ENCODE measurements around the gene CACNG7.
"Not testable (repeated sequence)": the region's sequence is repeated elsewhere in the genome, so short reads cannot be mapped to it uniquely, and the experiment has no call there.

The CACNG7 gene

DNA sequence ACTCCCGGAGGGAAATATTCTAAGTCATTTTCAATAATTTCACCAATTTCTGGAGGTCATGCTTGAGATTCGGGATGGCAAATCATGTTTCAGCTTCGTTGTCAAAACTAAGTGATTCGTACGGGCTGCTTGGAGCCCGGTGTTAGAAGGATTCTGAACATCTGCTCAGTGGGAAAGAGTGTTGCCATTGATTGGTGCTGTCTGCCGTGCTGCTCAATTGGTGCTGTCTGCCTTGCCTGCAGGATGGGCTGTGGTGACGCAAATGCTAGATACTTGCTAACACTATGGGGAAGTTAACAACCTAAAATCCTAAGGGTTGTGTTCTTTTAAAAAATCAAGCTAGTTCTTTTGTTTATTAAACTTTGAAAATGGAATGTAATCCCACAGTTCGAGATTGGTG lies 36.4 kb downstream of the CACNG7 start:
- ChIA-PET POLR2A (ENCODE audit: low non-redundant PET) (no interaction called here), CTCF (no interaction called here)
- no peak for DNase-seq (ENCODE audit: low spot score)
- no peak overlapping the region for H3K27ac ChIP-seq
- TF ChIP-seq, protein P1, sequence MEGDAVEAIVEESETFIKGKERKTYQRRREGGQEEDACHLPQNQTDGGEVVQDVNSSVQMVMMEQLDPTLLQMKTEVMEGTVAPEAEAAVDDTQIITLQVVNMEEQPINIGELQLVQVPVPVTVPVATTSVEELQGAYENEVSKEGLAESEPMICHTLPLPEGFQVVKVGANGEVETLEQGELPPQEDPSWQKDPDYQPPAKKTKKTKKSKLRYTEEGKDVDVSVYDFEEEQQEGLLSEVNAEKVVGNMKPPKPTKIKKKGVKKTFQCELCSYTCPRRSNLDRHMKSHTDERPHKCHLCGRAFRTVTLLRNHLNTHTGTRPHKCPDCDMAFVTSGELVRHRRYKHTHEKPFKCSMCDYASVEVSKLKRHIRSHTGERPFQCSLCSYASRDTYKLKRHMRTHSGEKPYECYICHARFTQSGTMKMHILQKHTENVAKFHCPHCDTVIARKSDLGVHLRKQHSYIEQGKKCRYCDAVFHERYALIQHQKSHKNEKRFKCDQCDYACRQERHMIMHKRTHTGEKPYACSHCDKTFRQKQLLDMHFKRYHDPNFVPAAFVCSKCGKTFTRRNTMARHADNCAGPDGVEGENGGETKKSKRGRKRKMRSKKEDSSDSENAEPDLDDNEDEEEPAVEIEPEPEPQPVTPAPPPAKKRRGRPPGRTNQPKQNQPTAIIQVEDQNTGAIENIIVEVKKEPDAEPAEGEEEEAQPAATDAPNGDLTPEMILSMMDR (conservative IDR thresholded peaks at IDR 0.05; ENCODE audit: low read depth) = no peak

DNA sequence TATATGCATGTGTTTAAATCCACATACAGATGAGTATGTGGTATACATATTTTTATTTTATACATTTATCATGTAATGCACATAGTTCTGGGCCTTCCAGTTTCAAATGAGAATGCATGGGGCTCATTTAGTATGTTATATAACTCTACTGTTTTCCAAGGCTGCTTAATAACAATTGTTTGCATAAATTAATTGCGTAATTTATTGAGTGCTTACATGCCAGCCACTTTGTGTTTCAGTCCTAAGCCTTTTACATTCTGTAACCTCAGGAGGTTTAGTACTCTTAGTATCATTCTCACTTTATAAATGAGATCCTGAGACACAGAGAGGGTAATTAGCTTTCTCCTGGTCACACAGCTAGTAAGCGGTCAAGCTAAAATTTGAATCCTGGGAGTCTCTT lies 36.9 kb downstream of the CACNG7 start:
- ChIA-PET POLR2A (ENCODE audit: low non-redundant PET) (no interaction called here), CTCF (no interaction called here)
- H3K27ac ChIP-seq = no peak overlapping the region
- TF ChIP-seq, protein P1 (conservative IDR thresholded peaks at IDR 0.05; ENCODE audit: low read depth) = no peak
- DNase-seq (ENCODE audit: low spot score) = no peak

DNA sequence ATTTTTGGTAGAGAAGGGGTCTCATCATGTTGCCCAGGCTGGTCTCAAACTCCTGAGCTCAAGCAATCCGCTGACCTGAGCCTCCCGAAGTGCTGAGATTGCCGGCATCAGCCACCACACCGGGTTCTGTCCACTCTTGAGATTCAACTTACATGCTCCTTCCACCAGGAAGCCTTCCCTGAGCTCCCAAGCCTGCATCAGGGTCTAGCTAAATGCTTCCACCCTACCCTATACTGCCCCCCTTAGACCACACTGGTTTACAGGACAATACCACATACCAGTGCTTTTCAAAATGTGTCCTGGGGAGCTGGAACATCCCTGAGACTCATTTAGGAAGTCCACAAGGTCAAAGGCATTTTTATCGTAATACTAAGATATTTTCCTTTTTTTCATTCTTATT lies 38.5 kb downstream of the CACNG7 start:
- H3K27ac ChIP-seq = no peak overlapping the region
- TF ChIP-seq, protein P1 (conservative IDR thresholded peaks at IDR 0.05; ENCODE audit: low read depth) = no peak
- POLR2A ChIA-PET (ENCODE audit: low non-redundant PET) = no interaction called here
- CTCF ChIA-PET = interaction anchor here (0.6 to 1.0 kb wide), 2 partner anchors 88 to 174 kb away, joined by 3 read pairs; no protein-coding TSS in a partner anchor
- no peak for DNase-seq (ENCODE audit: low spot score)

DNA sequence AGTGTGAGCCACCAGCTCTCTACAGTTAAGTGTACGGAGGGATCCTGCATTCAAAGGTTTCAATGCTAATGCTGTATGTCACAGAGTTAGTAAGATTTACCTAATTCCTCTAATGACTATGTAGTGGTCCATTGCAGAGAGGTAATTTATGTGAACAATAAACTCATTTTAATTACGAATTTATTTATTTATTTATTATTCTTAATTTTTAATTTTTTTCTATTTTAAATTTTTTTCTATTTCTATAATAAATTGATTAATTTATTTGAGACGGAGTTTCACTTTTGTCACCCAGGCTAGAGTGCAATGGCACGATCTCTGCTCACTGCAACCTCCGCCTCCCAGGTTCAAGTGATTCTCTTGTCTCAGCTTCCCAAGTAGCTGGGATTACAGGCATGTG lies 39.5 kb downstream of the CACNG7 start:
- DNase-seq (ENCODE audit: low spot score); CTCF ChIA-PET; H3K27ac ChIP-seq; POLR2A ChIA-PET (ENCODE audit: low non-redundant PET): not testable (repeated sequence)

DNA sequence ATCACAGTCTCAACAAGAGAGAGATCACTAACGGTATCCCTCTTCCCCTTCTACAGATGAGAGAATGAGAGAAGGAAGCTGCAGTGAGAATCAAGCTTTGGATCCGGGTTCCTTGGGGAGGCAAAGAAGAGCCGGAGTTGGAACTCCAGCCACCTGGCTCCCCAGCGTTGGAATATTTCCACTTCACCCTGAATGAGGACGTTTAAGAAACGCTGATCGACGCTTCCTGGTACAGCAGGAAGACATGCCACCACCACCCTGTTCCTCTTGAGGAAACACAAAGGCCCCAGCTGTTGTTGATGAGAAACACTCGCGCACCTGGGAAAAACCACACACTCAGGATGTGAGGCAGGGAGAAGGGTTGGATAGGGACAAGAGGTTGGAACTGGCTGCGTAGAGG lies 42.4 kb downstream of the CACNG7 start:
- TF ChIP-seq, protein P1 (conservative IDR thresholded peaks at IDR 0.05; ENCODE audit: low read depth) = no peak
- ChIA-PET CTCF (interaction anchor here (0.7 kb wide), 1 partner anchor 39 kb away, joined by 4 read pairs; no protein-coding TSS in a partner anchor), POLR2A (ENCODE audit: low non-redundant PET) (no interaction called here)
- no peak for DNase-seq (ENCODE audit: low spot score)
- H3K27ac ChIP-seq = no peak overlapping the region

DNA sequence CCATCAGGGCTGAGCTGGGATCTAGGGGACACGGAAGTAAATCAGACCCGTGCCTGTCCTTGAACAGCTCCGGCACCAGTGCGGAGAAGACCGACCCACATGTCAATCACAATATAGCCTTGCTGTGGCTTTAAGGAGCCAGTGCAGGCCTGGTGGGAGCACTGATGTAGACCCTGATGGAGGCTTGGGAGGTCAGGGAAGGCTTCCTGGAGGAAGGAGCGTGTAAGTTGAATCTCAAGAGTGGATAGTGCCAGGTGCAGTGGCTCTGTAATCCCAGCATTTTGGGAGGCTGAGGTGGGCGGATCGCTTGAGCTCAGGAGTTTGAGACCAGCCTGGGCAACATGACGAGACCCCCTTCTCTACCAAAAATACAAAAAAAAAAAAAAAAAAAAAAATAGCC lies 42.9 kb downstream of the CACNG7 start:
- ChIA-PET POLR2A (ENCODE audit: low non-redundant PET) (no interaction called here), CTCF (no interaction called here)
- DNase-seq (ENCODE audit: low spot score) = no peak
- H3K27ac ChIP-seq = no peak overlapping the region
- TF ChIP-seq, protein P1 (conservative IDR thresholded peaks at IDR 0.05; ENCODE audit: low read depth) = no peak

DNA sequence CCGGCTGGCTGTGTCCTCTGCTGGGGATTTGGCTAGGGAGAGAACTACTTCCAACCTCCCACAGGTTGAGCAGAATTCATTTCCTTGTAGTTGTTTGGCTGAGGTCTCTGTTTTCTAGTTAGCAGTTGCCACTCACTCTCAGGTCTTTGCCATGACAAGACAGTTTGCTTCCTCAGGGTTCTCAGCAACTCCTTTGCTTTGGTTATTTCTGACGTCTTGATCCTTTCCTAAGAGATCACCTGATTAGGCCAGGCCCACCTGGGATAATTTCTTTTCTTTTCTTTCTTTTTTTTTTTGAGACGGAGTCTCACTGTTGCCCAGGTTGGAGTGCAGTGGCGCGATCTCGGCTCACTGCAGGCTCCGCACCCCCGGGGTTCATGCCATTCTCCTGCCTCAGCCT lies 44.3 kb downstream of the CACNG7 start:
- H3K27ac ChIP-seq = no peak overlapping the region
- ChIA-PET POLR2A (ENCODE audit: low non-redundant PET) (no interaction called here), CTCF (no interaction called here)
- DNase-seq (ENCODE audit: low spot score) = no peak
- TF ChIP-seq, protein P1 (conservative IDR thresholded peaks at IDR 0.05; ENCODE audit: low read depth) = no peak
